Tibial artery (tissue), 4 donors: ENCODE measurements around the gene NADK.

Experiments used
- DNase-seq, 2 donors: peaks; one replicate each; pipeline ENCODE4 v3.0.0-alpha.2; 2019
- H3K27ac ChIP-seq, 2 donors: fragments of 200-600 bp; sonication (generic) in 1 of 2; 1 replicate in 1 of 2; 2 replicates in 1 of 2; pipeline ENCODE4 v1.5.1; 2018 to 2019; ENCODE audit warnings: mild to moderate bottlenecking in 1 of 2
- H3K27me3 ChIP-seq, 2 donors: fragments of 200-600 bp; sonication (generic) in 1 of 2; one replicate each; pipeline versions ENCODE4 v1.5.1 to v1.6.0; 2016 to 2019
- H3K36me3 ChIP-seq, 3 donors: fragments of 200-600 bp; sonication (generic) in 2 of 3; one replicate each; pipeline ENCODE4 v1.5.1; 2016 to 2019; ENCODE audit warnings: mild to moderate bottlenecking in 2 of 3
- H3K4me1 ChIP-seq, 4 donors: fragments of 200-600 bp; sonication (generic) in 2 of 4; 1 replicate in 3 of 4; 2 replicates in 1 of 4; pipeline ENCODE4 v1.5.1; 2016 to 2019
- H3K4me3 ChIP-seq, 2 donors: fragments of 200-600 bp; sonication (generic) in 1 of 2; 1 replicate in 1 of 2; 2 replicates in 1 of 2; pipeline ENCODE4 v1.5.1; 2018 to 2019; ENCODE audit warnings: mild to moderate bottlenecking in 2 of 2
- H3K9me3 ChIP-seq, 3 donors: fragments of 200-600 bp; sonication (generic) in 1 of 3; one replicate each; pipeline ENCODE4 v1.5.1; 2016 to 2019
- intact Hi-C: fragments of 100-400 bp; cut with DNase I; formaldehyde crosslinking; loops from one replicate; pipeline ENCODE4 v1.15.0; 2023; ENCODE audit warnings: low total_unique reads
- TF ChIP-seq, protein P1 (sequence below), 2 experiments: fragments of 200-600 bp in 1 of 2; fragments of 450-650 bp in 1 of 2; IDR thresholded peaks; one replicate each; pipeline ENCODE4 v1.5.1; 2017 to 2019; ENCODE audit warnings: antibody characterized with exemption in 2 of 2, mild to moderate bottlenecking in 1 of 2, moderate library complexity in 1 of 2

The NADK gene

GRCh38 chr1:1757422-1758058 lies 20.7 kb downstream of the NADK start:
- no peak overlapping the region for H3K27ac ChIP-seq
- intact Hi-C loops = no loop called here
- DNase-seq = no peak

DNA sequence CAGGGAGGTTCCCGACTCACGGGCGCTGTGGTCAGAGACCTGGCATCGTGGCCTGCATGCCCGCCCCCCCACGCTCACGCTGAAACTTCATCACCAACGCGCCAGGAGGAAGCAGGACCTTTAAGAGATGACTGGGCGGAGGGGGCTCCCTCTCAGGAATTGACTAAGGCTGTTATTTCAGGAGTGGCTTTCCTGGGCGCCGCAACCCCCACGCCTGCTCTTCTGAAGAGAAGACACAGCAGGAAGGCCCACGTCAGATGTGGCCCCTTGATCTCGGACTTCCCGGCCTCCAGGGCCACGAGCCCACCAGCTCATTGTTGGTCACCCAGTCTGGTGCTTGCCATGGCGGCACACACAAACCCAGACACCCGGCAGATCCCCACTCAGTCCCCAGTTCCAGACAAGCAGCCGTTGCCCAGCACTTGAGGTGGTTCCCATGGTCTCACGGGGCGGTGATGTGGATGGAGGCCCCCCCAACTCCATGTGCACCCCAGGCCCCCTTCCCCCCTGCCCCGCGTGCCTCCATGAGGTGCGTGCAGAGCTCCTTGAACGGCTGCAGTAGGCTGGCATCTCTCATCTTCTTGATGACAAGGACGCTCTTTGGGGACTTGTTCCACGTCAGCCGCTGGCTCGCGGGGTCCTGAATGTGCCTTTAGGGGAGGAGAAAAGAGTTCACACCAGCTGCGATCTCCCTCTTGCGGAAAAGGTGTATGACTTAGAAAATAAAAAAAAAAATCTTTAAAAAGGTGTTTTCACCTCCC lies 21.4 kb downstream of the NADK start:
- H3K36me3 ChIP-seq = peaks cover 90 to 97% (median 96%) of the 10 kb centered on the region in 3 donors

More at GRCh38 chr1:1757422-1758058, 20.7 kb downstream of the NADK start:
- TF ChIP-seq, protein P1, sequence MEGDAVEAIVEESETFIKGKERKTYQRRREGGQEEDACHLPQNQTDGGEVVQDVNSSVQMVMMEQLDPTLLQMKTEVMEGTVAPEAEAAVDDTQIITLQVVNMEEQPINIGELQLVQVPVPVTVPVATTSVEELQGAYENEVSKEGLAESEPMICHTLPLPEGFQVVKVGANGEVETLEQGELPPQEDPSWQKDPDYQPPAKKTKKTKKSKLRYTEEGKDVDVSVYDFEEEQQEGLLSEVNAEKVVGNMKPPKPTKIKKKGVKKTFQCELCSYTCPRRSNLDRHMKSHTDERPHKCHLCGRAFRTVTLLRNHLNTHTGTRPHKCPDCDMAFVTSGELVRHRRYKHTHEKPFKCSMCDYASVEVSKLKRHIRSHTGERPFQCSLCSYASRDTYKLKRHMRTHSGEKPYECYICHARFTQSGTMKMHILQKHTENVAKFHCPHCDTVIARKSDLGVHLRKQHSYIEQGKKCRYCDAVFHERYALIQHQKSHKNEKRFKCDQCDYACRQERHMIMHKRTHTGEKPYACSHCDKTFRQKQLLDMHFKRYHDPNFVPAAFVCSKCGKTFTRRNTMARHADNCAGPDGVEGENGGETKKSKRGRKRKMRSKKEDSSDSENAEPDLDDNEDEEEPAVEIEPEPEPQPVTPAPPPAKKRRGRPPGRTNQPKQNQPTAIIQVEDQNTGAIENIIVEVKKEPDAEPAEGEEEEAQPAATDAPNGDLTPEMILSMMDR (IDR thresholded peaks at IDR 0.05) = no peak
- Histone ChIP-seq H3K4me3 (no peak overlapping the region), H3K4me1 (peaks cover 0 to 19% (median 0%) of the 10 kb centered on the region in 4 donors), H3K36me3 (peaks cover 90 to 99% (median 98%) of the 10 kb centered on the region in 3 donors), H3K9me3 (no peaks in the 10 kb centered on the region), H3K27me3 (no peaks in the 10 kb centered on the region)

GRCh38 chr1:1755852-1756251 lies 22.4 kb downstream of the NADK start:
- no peak for DNase-seq
- H3K27me3 ChIP-seq = no peaks in the 10 kb centered on the region
- TF ChIP-seq, protein P1 (IDR thresholded peaks at IDR 0.05) = no peak
- H3K36me3 ChIP-seq = peaks cover 80 to 87% (median 86%) of the 10 kb centered on the region in 3 donors
- no peaks in the 10 kb centered on the region for H3K9me3 ChIP-seq
- no peak overlapping the region for H3K4me3 ChIP-seq
- no peak overlapping the region for H3K27ac ChIP-seq
- intact Hi-C loops = no loop called here
- H3K4me1 ChIP-seq = peaks cover 0 to 19% (median 0%) of the 10 kb centered on the region in 4 donors

More for the DNA sequence above, 21.4 kb downstream of the NADK start:
- H3K9me3 ChIP-seq = no peaks in the 10 kb centered on the region
- no peak overlapping the region for H3K27ac ChIP-seq
- no peak for DNase-seq
- no peaks in the 10 kb centered on the region for H3K27me3 ChIP-seq
- H3K4me1 ChIP-seq = peaks cover 0 to 19% (median 0%) of the 10 kb centered on the region in 4 donors
- TF ChIP-seq, protein P1 (IDR thresholded peaks at IDR 0.05) = no peak
- intact Hi-C loops = no loop called here
- H3K4me3 ChIP-seq = no peak overlapping the region

GRCh38 chr1:1755426-1755825 lies 22.8 kb downstream of the NADK start:
- H3K36me3 ChIP-seq = peaks cover 75 to 83% (median 82%) of the 10 kb centered on the region in 3 donors

DNA sequence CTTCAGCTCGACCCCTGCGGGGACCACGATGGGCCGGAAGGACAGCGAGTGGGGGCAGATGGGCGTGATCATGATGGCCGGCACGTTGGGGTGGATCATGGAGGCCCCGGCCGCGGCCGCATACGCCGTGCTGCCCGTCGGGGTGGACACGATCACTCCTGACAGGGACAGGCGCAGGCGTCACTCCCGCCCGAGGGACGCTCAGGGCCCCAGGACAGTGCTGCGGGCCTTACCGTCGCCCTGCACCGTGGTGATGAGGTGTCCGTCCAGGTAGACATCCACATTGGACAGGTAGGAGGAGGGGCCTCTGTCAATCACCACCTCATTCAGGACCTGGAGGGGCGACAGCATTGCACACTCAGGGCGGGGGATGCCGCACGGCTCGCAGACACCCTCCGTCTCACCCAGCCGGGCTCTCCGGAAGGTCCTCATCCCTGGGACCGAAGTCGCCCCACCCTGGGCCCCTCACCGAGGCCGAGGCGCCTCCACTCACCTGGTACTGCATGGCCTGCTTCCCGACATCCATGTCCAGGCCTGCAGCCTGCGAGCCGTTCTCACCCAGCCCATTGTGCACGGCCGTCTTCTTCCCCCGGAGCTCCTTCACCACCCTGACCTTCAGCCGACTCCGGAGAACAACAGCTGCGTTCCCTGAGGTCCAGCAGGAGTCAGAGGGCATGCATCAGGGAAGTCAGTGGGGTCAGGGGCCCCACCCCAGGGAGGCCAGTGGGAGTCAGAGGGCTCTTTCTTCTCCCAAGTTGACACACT lies 24.0 kb downstream of the NADK start:
- no peak for DNase-seq
- peaks cover 64 to 71% (median 70%) of the 10 kb centered on the region in 3 donors for H3K36me3 ChIP-seq

More at GRCh38 chr1:1755426-1755825, 22.8 kb downstream of the NADK start:
- Histone ChIP-seq H3K4me1 (peaks cover 0 to 19% (median 0%) of the 10 kb centered on the region in 4 donors), H3K9me3 (no peaks in the 10 kb centered on the region), H3K4me3 (no peak overlapping the region), H3K27ac (no peak overlapping the region), H3K27me3 (no peaks in the 10 kb centered on the region)
- no peak for DNase-seq
- TF ChIP-seq, protein P1 (IDR thresholded peaks at IDR 0.05) = no peak
- intact Hi-C loops = no loop called here

More for the DNA sequence above, 24.0 kb downstream of the NADK start:
- TF ChIP-seq, protein P1 (IDR thresholded peaks at IDR 0.05) = no peak
- Histone ChIP-seq H3K9me3 (no peaks in the 10 kb centered on the region), H3K27ac (no peak overlapping the region), H3K4me3 (no peak overlapping the region), H3K4me1 (peaks cover 0 to 14% (median 0%) of the 10 kb centered on the region in 4 donors), H3K27me3 (no peaks in the 10 kb centered on the region)
- intact Hi-C loops = no loop called here
